GM12878 (cell line): Measurements from ENCODE around the gene KISS1. TPM values are rescaled to one million over a fixed set of nuclear protein-coding genes. Genes with fewer than 3 reads are reported as not detected.

ENCODE experiments used
- ATAC-seq: fragments of 200-7000 bp; cut with Tn5 transposase; 3 replicates; pipeline ENCODE4 v1.9.1; 2020; ENCODE audit warnings: mild to moderate bottlenecking, moderate library complexity
- BruUV-seq: library from RNA; stranded (reverse); fragments of 400-500 nt; replicated peaks from 2 replicates; lab custom pipeline; 2021; lab: Mats Ljungman, UMichigan
- CTCF ChIA-PET: fragments of 300-600 bp; sonication (Branson Sonifier 250); formaldehyde crosslinking; extraction: SDS; loops from one replicate; lab custom pipeline; 2021; ENCODE audit warnings: inconsistent platforms; lab: Yijun Ruan, JAX
- POLR2A ChIA-PET: fragments of 350-600 bp; formaldehyde crosslinking; extraction: SDS; loops from one replicate; lab custom pipeline; 2021; ENCODE audit warnings: inconsistent platforms; lab: Charles Lee
- RAD21 ChIA-PET: fragments of 300-600 bp; sonication (Branson Sonifier 250); formaldehyde crosslinking; loops from one replicate; lab custom pipeline; 2023; ENCODE audit warnings: antibody characterized with exemption; ENCODE audit not compliant: unreplicated experiment; lab: Charles Lee
- SMC1A ChIA-PET: fragments of 300-600 bp; sonication (Branson Sonifier 250); formaldehyde crosslinking; loops from one replicate; lab custom pipeline; 2023; ENCODE audit not compliant: unreplicated experiment, uncharacterized antibody; lab: Charles Lee
- DNase-seq: peaks from one replicate; pipeline ENCODE4 v3.0.0-alpha.2; 2011; ENCODE audit warnings: low read depth, low spot score
- FAIRE-seq: peaks from 3 replicates; lab custom pipeline; 2011; peaks lifted over from hg19 to GRCh38; lab: Jason Lieb, UNC
- H2AFZ ChIP-seq: 2 replicates; pipeline ENCODE4 v1.6.0; 2011; ENCODE audit warnings: low read depth, low read length, control low read depth; ENCODE audit not compliant: control insufficient read depth
- H3K27ac ChIP-seq: 2 replicates; pipeline ENCODE4 v1.5.1; 2011; ENCODE audit warnings: control low read depth; ENCODE audit not compliant: control insufficient read depth, insufficient read depth
- H3K27me3 ChIP-seq, 2 experiments: replicated peaks in 1 of 2; 2 replicates each; pipeline versions ENCODE4 v1.6.0 to v1.6.1; 2011; ENCODE audit warnings: low read length in 1 of 2; ENCODE audit not compliant: control insufficient read depth in 2 of 2, insufficient read depth in 2 of 2
- H3K36me3 ChIP-seq, 2 experiments: 2 replicates each; pipeline ENCODE4 v1.5.1; 2011; ENCODE audit warnings: low read length in 1 of 2; ENCODE audit not compliant: control insufficient read depth in 2 of 2, insufficient read depth in 2 of 2
- H3K4me1 ChIP-seq: 2 replicates; pipeline ENCODE4 v1.6.1; 2011; ENCODE audit warnings: mild to moderate bottlenecking, low read length, moderate library complexity, mixed read lengths; ENCODE audit not compliant: control insufficient read depth, insufficient read depth
- H3K4me2 ChIP-seq: 2 replicates; pipeline ENCODE4 v1.6.0; 2011; ENCODE audit warnings: control low read depth; ENCODE audit not compliant: control insufficient read depth, insufficient read depth
- H3K4me3 ChIP-seq: fragments of 200-600 bp; sonication (generic); 2 replicates; pipeline ENCODE4 v1.5.1; 2016
- H3K79me2 ChIP-seq: 2 replicates; pipeline ENCODE4 v1.6.0; 2011; ENCODE audit warnings: low read length; ENCODE audit not compliant: control insufficient read depth, insufficient read depth
- H3K9ac ChIP-seq: 2 replicates; pipeline ENCODE4 v1.8.0; 2011; ENCODE audit warnings: low read length, control low read depth, mixed read lengths; ENCODE audit not compliant: control insufficient read depth, insufficient read depth
- H3K9me3 ChIP-seq: replicated peaks from 3 replicates; pipeline ENCODE4 v1.5.1; 2011; ENCODE audit warnings: mild to moderate bottlenecking, low read length; ENCODE audit not compliant: control insufficient read depth, insufficient read depth
- H4K20me1 ChIP-seq: 2 replicates; pipeline ENCODE4 v1.6.0; 2011; ENCODE audit not compliant: control insufficient read depth, insufficient read depth
- ATF7 ChIP-seq: fragments of 450-650 bp; IDR thresholded peaks from 2 replicates; pipeline ENCODE4 v1.6.1; 2016; ENCODE audit warnings: low read depth, mild to moderate bottlenecking
- BRCA1 ChIP-seq: IDR thresholded peaks from 2 replicates; pipeline ENCODE4 v1.6.1; 2011; ENCODE audit warnings: low read depth, low read length, improper control_type of control experiment
- CEBPZ ChIP-seq: fragments of 150-350 bp; IDR thresholded peaks from 2 replicates; pipeline ENCODE4 v1.6.1; 2016; ENCODE audit warnings: low read depth, low read length
- CHD2 ChIP-seq: IDR thresholded peaks from 2 replicates; pipeline ENCODE4 v1.6.1; 2011; ENCODE audit warnings: low read depth, low read length, improper control_type of control experiment, borderline replicate concordance
- FOS ChIP-seq: IDR thresholded peaks from 3 replicates; pipeline ENCODE4 v1.6.1; 2011; ENCODE audit warnings: borderline replicate concordance; ENCODE audit not compliant: insufficient read length; ENCODE audit errors: extremely low read depth
- FOXK2 ChIP-seq: fragments of 450-650 bp; IDR thresholded peaks from 2 replicates; pipeline ENCODE4 v1.6.1; 2017; ENCODE audit warnings: mild to moderate bottlenecking, moderate library complexity
- IKZF2 ChIP-seq, 2 experiments: fragments of 450-650 bp; IDR thresholded peaks; 2 replicates each; pipeline ENCODE4 v1.6.1; 2017; ENCODE audit warnings: mild to moderate bottlenecking in 2 of 2, moderate library complexity in 2 of 2
- JUND ChIP-seq: IDR thresholded peaks from 2 replicates; pipeline ENCODE4 v1.6.1; 2012; ENCODE audit warnings: low read depth, mild to moderate bottlenecking, low read length, improper control_type of control experiment, moderate library complexity
- KAT2A ChIP-seq: conservative IDR thresholded peaks from 2 replicates; pipeline ENCODE4 v1.6.1; 2011; ENCODE audit warnings: low read depth, low read length; ENCODE audit not compliant: control insufficient read depth
- NFXL1 ChIP-seq: fragments of 450-650 bp; IDR thresholded peaks from 2 replicates; pipeline ENCODE4 v1.6.1; 2017; ENCODE audit warnings: antibody characterized with exemption, mild to moderate bottlenecking, borderline replicate concordance
- POLR2AphosphoS5 ChIP-seq: IDR thresholded peaks from 2 replicates; pipeline ENCODE4 v1.6.1; 2011; ENCODE audit warnings: mild to moderate bottlenecking, low read length, inconsistent platforms
- SMAD5 ChIP-seq: IDR thresholded peaks from 2 replicates; pipeline ENCODE4 v1.6.1; 2016; ENCODE audit warnings: antibody characterized with exemption, low read depth
- TCF7 ChIP-seq: IDR thresholded peaks from 2 replicates; pipeline ENCODE4 v1.6.1; 2014; ENCODE audit warnings: antibody characterized with exemption, borderline replicate concordance
- ZNF592 ChIP-seq: fragments of 450-650 bp; IDR thresholded peaks from 2 replicates; pipeline ENCODE4 v1.6.1; 2017; ENCODE audit warnings: mild to moderate bottlenecking, moderate library complexity
- WGBS: methylation state at CpG from one replicate; pipeline ENCODE4 v1.1.6; 2016; ENCODE audit warnings: low lambda C conversion rate; ENCODE audit not compliant: insufficient replicate concordance, insufficient coverage; ENCODE audit errors: missing lambda C conversion rate; 5-methylcytosine and 5-hydroxymethylcytosine counted together
- in situ Hi-C: fragments of 300-500 bp; cut with MboI; formaldehyde crosslinking; loops from 9 replicates; pipeline ENCODE4 v1.14.3; 2018; ENCODE audit warnings: mixed read lengths
- intact Hi-C: fragments of 100-400 bp; cut with micrococcal nuclease; formaldehyde crosslinking; loops from one replicate; pipeline ENCODE4 v1.14.2; 2022; ENCODE audit not compliant: unreplicated experiment
- polyA plus RNA-seq, 11 experiments: library from polyadenylated mRNA; depleted of rRNA in 4 of 11; unstranded in 6 of 11; stranded (reverse) in 5 of 11; fragments of >200 nt; fragmentation: Nextera tagmentation in 4 of 11; fragmentation: Illumina TruSeq in 1 of 11; extraction: Ambion mirVana in 4 of 11; extraction: Trizol in 1 of 11; gene quantifications; 1 replicate in 1 of 11; 2 replicates in 10 of 11; pipeline versions ENCODE4 v1.2.1 to v1.2.3, GENCODE V29; 2011 to 2016; ENCODE audit warnings: inconsistent platforms in 2 of 11, missing spikeins in 2 of 11, low read depth in 1 of 11
- total RNA-seq, 4 experiments: library from RNA; depleted of rRNA in 3 of 4; stranded (reverse); fragments of >200 nt in 3 of 4; fragmentation: Illumina TruSeq in 1 of 4; extraction: Trizol in 1 of 4; gene quantifications; 2 replicates each; pipeline versions ENCODE4 v1.2.1 to v1.2.3, GENCODE V29; 2013 to 2021

The KISS1 gene
- total and polyA plus RNA-seq, 10 of the 15 experiments (the other 5 are each of a cell fraction or from before 2014, with no cell fraction given): not detected

GRCh38 chr1:204152310-204153044, 43.8 kb downstream of the KISS1 start:
- Histone ChIP-seq H4K20me1 (no peaks in the 10 kb centered on the region), H3K36me3 (no peaks in the 10 kb centered on the region), H3K9me3 (no peaks in the 10 kb centered on the region), H2AFZ (no peak overlapping the region), H3K4me2 (no peak overlapping the region), H3K79me2 (no peaks in the 10 kb centered on the region), H3K9ac (no peak overlapping the region), H3K27ac (no peak overlapping the region), H3K4me1 (no peaks in the 10 kb centered on the region), H3K4me3 (no peak overlapping the region), H3K27me3 (peaks cover 3 to 5% of the 10 kb centered on the region in 2 experiments; a peak in 3 of 4 replicates)
- in situ Hi-C loops (no loop called here), intact Hi-C loops (no loop called here)
- 56% methylated on average over 15 of the region's 25 CpGs for WGBS
- SMC1A ChIA-PET: no interaction called here
- DNase-seq (no peak), FAIRE-seq (no peak), ATAC-seq (no peak)
- CTCF ChIA-PET: interaction anchor here (0.5 to 1.3 kb wide), 2 partner anchors 12 to 246 kb away, joined by 3 read pairs; no protein-coding TSS in a partner anchor
- no TSS peak for BruUV-seq
- TF ChIP-seq FOXK2 (no peak), POLR2AphosphoS5 (no peak), NFXL1 (no peak), KAT2A (no peak), JUND (no peak), FOS (no peak), BRCA1 (no peak), SMAD5 (no peak), TCF7 (no peak), ATF7 (no peak), CEBPZ (no peak), CHD2 (no peak), ZNF592 (no peak), IKZF2 (IDR thresholded peaks at IDR 0.05) (no peak)
- RAD21 ChIA-PET: no interaction called here
- POLR2A ChIA-PET: no interaction called here
